Activated naive CD8-positive, alpha-beta T cell treated with anti-CD3 and anti-CD28 coated beads for 36 hours (primary cell): ENCODE measurements around the gene ANXA8L1. TPM values are rescaled to one million over a fixed set of nuclear protein-coding genes. Genes with fewer than 3 reads are reported as not detected.

Experiments
- total RNA-seq, 2 experiments: library from RNA; stranded (reverse); gene quantifications; one replicate each; pipeline ENCODE4 v1.2.3, GENCODE V29; 2021

Gene ANXA8L1
- total RNA-seq, 2 experiments from 2014 or later, result not detected

Other genes starting within 250 kb of the ANXA8L1 start
- gene ANTXRL, start 88.8 kb upstream of the ANXA8L1 start, total RNA-seq, result not detected
- not detected for gene NPY4R, start 90.2 kb downstream of the ANXA8L1 start, total RNA-seq
- gene GPRIN2, start 180.9 kb downstream of the ANXA8L1 start, total RNA-seq, result not detected
- under 1 TPM; 0.50 to 0.58 TPM for gene SYT15, start 203.4 kb downstream of the ANXA8L1 start, total RNA-seq